ENCODE data around the gene B4GALT5.

Gene B4GALT5

DNA sequence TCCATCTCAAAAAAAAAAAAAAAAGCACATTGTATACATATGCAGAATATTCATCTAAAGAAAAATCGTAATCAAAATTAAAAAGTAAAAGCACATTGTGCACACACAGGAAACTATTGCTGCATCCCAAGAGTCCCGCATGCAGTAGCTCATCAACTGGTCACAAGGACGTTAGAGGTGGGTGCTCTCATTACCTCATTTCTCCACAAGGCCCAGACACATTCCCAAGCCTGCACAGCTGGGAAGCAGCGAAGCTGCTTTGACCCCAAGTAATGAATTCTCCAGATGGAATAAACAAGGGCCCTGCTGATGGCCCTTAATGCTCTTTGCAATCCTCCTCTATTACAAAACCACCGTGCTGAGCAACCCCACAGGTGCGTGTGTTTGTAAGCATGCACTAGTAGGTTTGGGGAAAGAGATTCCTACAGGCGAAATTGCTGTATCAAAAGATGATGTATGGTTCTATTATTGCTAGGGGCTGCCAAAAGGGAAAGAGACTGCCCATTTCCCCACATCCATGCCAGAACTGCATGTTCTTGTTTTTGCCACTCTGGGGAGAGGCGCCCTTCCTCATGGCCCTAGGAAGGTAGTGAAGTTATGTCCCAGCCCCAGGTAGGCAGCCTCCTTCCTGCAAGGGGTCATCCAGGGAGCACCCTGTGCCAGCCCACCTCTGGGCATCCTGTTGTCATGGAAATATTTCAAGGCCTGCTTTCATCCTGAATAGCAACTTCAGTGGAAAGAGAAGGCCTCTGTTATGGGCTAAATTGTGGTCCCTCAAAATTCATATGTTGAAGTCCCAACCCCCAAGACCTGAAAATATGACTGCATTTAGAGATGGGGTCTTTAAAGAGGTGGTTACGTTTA is 111.1 kb downstream of the B4GALT5 start:
- DNase-seq, result no peak

DNA sequence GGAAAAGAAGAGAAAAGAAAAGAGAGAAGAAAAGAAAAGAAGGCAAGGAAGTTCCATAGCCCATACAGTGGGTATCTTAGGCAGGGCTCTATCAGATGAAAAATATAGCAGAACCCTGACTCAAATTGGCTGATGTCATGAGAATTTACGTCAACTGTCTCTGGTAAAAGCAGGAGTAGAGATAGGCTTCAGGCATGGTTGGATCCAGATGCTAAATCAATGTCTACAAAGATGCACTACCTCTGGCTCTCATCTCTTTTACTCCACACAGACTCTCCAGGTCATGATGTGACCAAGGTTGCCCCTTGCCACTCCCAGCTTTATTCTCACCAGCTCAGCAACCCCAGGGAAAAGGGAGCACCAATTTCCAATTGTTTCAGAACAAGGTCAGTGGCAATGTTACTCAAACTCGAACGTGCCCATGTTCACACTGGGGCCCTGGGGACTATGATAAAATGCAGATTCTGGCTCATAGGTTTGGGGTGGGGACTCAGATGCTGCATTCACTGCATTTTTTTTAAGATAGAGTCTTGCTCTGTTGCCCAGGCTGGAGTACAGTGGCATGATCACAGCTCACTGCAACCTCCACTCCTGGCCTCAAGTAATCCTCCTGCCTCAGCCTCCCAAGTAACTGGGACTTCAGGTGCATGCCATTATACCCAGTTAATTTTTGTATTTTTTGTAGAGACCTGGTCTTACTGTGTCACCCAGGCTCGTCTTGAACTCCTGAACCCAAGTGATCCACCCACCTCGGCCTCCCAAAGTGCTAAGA is 112.3 kb downstream of the B4GALT5 start:
- no peak for DNase-seq

DNA sequence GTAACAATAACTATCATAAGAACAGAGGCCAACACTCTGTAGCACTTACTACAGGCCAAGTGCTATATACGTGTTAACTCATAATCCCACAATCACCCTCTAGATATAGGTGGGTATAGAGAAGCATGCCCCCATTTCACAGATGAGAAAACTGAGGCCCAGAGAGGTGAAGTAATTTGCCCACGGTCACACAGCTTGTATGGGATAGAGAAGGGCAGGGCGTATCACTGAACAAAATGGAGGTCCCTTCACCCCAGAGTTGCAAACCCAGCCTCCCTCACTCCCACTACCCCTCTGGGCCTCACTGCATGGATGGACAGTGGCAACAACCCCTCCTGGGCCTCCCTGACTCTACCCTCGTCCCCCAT is 113.9 kb downstream of the B4GALT5 start:
- no peak for DNase-seq

DNA sequence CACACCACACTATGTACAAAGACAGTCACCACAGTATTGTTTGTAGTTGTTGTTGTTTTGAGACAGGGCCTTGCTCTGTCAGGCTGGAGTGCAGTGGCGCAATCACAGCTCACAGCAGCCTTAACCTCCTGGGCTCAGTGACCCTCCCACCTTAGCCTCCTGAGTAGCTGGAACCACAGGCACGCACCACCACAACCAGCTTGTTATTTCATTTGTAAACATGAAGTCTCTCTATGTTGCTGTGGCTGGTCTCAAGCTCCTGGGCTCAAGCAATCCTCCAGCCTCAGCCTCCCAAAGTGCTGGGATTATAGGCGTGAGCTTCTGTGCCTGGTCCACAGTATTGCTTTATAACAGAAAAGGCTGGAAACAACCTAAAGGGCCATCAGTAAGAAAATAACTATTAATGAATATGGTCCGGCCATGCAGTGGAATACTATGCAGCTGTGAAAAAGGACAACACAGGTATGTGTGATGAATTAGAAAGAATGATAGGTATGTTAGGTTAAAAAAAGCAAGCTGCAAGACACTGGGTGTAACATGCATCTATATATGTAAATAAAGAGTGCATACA is 115.8 kb downstream of the B4GALT5 start:
- DNase-seq, result no peak

DNA sequence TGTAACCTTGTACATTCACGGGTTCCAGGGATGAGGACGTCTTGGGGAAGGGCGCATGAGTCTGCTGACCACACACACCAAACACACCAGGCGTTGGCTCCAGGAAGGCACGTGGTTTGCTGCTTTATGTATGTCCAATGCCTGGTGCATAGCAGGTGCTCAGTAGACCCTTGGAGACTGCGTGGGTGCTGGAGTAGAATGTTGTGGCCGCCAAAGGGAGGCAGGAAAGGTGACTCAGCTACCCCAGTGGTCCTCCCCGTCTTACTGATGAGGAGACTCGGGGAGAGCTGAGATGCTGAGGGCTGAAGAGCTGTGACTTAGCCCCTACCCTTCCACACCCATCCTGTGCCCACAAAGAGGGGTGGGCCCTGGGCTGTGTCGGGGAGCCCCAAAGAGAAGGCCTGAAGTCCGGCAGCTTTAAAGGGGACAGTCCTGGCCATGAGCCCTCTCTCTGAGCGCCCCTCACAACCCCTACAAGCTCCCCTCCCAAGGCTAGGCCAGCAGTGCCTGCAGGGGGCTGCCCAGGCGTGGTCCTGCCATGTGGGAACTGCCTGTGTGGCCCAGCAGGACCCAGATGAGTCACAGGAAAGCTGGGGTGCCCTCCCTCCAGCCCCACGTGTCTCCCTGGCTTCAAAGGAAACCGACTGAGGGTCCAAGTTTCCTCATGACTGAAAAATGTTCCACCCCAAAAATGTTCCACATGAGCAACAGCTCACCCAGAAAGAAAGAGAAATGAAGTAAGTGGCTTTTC is 117.7 kb downstream of the B4GALT5 start:
- DNase-seq, result no peak

DNA sequence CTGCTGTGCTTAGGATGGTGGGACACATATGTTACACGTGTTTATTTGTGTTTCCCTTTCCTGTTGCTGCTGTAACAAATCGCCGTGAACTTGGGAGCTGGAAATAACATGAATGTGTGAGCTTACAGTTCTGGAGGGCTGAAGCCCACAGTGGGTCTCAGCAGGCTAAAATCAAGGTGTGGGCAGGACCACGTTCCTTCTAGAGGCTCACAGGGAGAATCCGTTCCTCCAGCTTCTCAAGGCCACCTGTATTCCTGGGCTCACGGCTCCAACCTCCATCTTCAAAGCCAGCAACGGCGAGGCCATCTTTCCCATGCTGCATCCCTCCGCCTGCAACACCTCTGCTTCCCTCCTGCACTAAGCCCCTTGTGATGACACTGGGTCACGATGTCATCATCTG is 118.3 kb downstream of the B4GALT5 start:
- no peak for DNase-seq

DNA sequence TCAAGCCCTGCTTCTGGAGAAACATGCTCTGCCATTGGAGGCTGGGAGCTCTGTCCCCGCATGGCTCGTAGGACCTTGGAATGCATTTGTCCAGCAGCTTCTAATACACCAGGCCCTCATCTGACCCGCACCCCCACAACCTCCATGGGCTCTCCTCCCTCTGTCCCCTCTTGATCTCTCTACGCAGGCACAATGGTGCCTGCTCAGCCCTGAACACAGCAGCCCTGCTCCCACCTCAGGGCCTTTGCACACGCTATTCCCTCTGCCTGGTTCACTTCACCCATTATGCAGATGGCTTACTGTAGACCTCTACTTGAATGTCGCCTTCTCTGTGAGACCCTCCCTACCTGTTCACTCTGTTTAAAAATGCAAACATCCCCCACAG is 118.8 kb downstream of the B4GALT5 start:
- no peak for DNase-seq

DNA sequence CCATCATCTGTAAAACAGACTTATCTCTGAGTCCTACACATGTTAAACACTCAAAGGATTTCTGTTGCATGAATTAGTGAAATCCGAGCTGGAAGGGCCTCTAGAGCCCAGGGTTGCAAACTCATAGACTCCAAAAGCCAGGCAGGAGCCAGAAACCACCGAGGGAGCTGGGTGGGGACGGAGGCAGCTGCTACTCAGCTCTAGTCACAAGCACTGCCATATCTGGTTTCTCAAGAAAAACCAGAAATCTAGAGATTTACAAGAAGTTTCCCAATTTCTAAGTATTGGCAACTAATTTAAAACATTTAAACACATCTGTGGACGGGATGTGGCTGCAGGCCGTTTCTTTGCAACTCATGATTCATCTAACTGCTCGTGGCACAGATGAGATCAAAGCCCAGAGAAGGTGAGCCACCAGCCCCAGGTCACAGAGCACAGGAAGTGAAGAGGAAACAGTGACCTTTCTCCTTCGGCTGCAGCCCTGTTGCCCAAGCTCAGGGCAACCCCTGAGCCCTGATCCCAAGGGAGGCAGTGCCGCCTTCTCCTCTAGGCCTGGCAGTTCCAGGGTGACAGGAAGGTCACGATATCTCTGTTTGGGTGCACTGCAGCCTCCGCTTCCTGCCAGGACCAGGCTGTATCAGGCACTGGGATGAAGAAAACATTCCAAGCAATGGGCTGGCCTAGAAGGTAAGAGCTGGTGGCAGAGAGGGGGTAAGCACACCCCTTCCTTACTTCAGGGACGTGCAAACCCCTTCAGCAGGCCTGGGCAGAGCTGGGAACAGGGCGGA is 119.3 kb downstream of the B4GALT5 start:
- peak in 1 of 3 experiments; percentile 41 for DNase-seq

DNA sequence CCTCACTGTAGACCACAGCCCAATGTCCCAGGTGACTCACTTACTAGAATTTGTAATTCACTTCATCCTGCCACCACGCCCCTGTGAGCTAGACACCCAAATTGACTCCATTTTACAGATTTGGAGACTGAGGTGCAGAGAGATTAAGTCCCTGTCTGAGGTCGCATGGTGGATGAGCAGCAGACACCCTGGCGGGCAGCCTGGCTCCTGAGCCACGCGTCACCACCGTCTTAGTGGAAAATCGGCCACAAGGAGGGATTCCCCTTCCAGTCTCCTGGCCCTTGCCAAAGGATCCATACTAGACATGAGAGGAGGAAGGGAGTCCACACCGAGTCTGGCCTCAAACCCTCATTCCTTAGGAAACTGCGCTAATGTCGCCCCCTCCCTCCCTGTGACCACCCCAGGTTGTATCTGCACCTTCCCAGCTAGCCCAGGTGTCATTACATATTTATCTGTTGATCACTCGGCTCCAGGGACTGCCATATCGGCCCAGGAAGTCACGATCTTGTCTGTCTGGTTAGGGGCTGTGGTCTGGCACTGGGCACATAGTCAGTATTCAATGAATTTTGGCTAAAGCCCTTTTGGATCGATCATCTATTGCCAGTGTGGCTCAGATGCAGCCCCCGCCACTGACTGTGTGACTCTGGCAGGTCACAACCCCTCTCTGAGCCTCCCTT is 120.1 kb downstream of the B4GALT5 start:
- DNase-seq, result no peak

DNA sequence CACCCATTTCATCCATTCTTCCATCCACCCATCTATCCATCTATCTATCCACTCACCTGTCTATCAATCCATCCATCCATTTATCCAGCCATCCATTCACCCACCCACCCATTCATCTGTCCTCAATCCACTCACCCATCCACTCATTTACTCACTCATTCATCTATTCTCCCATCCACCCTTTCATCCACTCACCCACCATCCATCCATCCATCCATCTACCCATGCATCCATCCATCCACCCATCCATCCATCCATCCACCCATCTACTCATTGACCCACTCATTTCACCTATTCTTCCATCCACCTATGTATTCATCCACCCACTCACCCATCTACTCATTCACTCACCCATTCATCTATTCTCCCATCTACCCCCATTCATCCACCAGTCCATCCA is 121.6 kb downstream of the B4GALT5 start:
- no peak for DNase-seq

DNA sequence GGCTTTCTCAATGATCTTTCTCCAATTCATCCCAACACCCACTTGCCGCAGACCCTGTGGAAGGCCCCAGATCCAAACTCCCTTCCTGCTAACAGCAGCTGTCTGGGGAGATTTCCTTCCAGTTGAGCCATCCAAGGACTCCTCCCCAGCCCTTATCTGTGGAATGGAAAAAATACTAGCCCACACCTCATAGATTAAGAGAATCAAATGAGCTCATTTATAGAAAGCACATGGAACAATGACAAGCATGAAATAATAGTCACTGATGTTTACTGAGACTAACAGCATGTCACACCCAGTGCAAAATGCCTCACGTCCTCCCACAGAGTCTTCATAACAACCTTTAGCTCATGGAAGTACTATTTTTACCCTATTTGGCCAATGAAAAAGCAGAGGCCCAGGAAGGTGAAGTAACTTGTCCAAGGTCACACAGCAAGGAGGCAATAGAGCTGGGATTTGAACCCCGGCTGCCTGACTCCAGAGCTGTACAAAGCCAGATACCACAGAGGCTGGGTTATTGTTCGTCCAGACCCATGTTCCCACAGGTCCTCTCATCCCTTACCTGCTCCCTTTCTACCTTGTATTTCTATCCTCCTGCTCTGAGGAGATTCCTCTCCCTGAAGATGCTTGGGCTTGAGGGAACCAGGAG is 122.3 kb downstream of the B4GALT5 start:
- no peak for DNase-seq

DNA sequence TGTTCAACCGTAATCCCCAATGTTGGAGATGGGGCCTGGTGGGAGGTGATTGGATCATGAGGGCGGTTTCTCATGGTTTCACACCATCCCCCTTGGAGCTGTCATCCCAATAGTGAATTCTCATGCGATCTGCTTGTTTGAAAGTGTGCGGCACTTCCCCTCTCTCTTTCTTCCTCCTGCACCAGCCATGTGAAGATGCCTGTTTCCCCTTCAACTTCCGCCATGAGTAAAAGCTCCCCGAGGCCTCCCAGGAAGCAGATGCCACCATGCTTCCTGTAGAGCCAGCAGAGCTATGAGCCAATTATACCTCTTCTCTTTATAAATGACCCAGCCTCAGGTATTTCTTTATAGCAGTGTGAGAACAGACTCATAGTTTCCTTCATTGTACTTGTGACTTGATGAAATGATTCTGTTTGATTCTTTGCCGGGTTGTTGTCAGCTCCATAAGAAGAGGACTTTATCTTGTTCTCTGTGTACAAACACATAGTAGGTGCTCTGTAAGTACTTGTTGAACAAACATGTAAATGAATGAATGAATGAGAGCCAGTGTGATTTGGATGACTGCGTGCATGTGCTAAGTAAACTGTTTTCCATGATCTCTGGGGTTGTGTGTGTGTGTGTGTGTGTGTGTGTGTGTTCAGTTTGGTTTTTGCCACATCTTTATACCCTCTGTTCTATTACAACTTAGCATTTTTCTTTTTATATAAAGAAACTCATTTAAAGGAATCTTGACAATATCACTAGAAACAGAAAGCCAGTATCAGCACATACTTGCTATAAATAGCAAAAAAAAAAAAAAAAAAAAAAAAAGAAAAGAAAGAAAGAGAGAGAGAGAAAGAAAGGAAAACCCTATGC is 123.3 kb downstream of the B4GALT5 start:
- DNase-seq, result no peak

DNA sequence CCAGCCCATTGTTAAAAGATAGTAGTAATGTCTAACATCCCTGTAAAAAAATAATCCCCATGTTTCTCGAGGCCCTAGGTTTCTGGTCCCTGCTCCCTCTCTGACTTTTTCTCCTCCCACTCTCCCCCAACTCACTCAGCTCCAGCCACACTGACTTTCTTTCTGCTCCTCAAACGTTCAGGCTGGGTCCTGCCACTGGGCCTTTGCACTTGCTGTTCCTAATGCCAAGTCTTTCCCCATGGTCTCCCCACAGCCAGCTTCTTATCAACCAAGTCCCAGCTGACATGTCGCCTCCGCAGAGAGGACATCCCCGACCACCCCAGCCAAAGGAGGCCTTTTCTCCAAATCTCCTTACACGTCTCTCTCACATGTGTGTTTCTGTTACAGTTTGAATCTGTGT is 123.9 kb downstream of the B4GALT5 start:
- DNase-seq, result no peak

DNA sequence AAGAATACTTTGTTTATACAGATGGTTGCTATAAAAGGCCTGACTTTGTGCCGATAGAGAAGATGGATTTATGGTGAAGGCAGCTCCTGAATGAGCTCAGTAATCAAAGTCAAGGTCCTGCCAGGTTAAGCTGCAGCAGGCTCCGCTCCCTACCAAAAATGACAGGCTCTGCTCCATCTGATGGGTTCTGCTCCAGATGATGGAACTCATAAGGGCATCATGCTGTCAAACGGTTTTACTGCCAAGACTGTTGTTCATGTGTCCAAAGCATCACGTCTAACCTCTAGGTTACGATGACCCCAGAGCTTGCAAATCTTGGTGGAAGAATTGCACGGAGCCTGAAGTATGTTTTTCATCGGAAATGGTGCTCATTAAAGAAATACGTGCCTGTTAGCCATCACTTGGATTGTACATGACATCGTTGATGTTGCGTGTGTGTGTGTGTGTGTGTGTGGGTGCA is 126.5 kb downstream of the B4GALT5 start:
- DNase-seq, result no peak

DNA sequence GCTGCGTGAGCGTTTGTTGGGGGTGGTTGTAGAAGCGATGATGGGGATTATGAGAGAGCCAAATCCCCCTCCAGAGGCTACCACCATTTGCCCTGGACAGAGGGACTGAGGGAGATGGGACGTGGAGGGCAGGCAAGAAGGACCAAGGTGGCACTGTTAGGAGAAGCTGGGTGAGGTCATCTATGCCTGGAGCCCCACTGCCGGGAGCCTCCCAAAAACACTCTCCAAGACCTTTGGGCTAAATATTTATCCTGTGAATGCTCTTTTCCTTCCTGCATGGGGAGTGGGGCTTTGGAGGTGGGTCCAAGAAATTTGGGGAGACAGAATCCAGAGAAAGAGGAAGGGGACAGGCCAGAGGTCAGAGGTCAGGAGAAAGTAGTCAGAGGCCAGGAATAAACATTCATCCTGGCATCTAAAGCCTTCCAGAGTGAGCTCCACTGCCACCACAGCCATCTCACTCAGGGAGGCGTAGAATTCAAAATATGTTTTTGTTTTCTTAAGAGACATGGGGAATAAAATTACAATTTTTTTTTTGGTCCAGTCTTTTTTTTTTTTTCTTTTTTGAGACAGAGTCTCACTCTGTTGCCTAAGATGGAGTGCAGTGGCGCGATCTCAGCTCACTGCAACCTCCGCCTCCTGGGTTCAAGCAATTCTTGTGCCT is 128.0 kb downstream of the B4GALT5 start:
- DNase-seq, result no peak

DNA sequence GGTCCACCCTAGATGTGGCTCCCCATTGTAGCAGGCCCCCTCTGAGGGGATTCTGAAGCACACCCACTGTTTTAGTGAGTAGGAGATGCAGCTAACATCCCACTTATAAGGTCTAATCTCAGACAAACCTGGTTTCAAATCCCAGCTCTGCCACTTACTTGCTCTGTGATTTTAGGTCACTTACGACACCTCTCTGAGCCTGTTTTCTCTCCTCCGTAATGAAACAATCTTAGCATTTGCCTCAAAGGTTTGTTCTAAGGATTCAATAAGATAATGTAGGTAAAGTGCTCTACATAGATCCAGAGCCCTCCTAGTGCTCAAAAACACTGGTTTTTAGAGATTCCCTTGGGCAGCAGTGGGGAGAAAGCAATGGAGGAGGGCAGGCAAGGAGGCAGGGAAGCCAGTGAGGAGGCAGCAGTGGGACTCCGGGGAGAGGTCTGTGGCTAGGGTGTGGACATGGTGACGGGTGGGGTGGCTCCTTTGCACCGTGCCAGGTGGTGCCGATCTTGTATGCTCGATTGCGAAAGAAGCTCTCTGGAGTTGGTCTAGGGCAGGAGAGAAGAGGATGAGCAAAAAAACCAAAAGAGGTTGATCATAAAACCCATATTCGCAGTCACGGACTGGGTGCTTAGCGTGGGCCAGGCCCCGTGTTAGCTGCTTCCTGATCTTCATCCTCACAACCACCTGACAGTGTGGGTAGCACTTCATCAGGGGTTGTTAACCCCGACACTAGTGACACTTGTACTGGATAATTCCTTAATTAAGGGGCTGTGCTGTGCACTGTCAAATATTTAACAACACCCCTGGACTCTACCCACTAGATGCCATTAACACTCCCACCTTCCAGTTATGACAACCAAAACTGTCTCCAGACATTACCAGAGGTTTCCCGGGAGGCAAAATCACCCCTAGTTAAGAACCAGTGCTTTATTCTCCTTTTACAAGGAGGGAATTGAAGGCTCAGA is 129.0 kb downstream of the B4GALT5 start:
- DNase-seq, result no peak

DNA sequence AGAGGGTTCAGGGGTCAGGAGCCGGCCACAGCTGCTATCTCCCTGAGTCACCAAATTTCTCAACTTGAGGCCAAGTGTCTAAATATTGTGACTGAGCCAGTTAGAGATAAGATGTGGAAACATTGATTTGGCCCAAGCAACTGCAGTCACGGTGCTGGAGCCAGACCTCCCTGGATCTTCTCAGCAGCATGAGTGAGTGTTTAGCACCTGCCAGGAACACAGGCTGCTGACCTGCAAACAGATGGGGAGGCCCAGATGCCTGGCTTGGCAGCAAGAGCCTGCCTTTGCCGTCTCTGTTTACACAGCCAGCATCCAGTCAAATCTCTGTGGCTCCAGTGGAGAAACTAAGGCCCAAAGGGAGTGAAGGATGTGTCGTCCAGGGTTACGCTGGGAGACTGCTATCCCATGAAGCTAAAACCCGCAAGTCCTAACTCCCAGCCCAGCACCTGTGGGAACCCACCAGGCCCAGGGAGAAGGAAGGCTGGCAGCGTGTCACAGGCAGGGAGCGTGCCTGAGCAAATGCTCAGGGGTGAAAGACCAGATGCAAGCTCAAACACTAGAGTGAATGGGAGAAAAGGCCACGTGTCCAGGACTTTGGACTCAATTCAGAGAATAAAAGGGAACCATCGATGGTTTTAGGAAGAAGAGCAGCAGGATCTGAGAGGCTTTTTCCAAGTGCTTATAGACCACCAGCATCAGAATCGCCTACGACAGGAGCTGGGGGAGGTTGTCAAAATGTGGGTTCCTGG is 129.8 kb downstream of the B4GALT5 start:
- DNase-seq, result peak in 1 of 3 experiments; percentile 40

DNA sequence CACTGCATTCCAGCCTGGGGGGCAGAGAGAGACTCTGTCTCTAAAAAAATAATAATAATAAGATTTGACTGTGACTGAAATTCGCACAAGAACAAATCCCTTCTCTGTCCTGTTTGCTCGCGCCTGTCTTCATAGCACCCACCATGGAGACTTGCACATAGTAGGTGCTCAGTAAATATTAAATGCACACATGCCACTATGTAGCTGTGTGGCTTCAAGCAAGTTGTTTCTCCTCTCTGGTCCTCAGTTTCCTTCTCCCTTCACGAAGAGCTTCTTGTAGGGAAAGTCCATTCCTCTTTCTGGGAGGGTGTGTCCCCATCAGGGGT is 130.4 kb downstream of the B4GALT5 start:
- DNase-seq, result no peak
